HG03457 (cell line): Measurements from ENCODE around the gene TOMM5.

ENCODE experiments used
- ATAC-seq: cut with Tn5 transposase; IDR thresholded peaks from one replicate; pipeline ENCODE4 v1.9.1; 2021; ENCODE audit warnings: moderate number of reproducible peaks; ENCODE audit not compliant: unreplicated experiment

TOMM5 gene

DNA sequence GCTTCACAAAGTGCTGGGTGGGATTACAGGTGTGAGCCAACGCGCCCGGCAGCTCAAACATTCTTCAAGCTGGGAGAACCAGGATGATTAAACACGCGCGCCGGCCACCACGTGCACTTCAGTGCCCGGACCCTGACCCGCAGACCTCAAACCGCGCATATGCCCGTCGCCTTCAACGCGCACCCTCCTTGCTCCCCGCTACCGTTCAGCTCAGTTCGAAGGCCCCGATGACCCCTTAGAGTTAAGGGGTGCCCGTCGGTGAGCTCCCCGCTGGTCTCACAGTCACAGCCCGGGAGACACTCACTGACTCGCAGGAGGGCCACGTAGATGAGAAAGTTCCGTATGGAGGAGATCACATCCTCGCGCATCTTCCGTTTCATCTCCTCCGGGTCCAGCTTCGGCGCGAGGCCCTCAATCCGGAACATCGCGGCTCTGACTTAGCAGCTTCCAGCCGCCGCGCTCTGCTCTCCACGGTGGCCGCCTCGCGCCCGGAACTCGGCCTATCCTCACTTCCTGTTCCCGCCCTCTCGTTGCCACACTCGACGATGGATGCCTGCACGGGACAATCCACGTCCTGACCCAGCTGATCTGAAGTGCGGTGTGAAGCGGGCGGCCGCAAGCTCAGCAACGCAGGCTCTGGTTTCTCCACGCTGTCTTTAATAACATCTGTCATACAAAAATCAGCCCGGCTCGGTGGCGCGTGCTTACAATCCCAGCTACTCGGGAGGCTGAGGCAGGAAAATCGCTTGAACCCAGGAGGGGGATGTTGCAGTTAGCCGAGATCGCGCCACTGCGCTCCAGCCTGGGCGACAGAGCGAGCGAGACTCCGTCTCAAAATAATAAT is at the start of gene TOMM5:
TOMM5 (minus strand) TSS at position 490 of the 844 bp plus-strand sequence; CDS start at position 425, 65 bp downstream.
- ATAC-seq = peak; percentile 74

DNA sequence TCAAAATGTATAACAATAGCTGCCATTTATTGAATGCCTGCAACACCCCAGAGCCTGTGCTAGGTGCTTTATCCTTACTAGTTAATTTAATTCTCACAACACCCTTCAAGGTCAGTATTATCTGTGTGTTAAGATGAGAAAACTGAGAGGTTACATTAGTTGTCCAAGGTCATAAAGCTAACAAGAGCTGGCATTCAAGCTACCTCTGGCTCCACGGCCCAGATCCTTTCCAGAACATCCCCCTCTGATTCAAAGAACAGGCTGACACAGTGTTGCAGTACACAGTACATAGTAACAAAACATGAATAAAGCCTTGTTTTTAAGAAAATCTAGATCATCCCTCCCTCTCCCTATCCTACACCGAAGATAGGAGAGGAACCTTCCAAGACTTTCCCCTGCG is 48.9 kb upstream of the TOMM5 start:
- no peak for ATAC-seq

DNA sequence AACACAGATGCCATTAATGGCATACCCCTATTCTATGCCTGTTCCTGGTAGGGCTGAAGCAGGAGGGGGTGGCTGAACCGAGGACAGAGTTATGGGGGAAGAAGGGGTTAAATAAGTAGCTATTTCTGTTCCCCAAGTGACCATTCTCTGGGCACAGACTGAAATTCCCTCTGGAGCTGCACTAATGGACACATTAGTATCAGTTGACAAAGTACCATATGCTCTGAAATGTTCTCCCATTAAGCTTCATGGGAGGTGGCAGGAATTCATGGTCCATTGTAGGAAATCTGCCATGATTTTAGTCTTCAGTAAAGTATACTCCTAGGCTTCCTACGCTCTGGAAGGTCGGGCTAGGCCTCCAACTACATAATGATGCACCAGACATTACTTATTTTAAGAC is 47.8 kb upstream of the TOMM5 start:
- no peak for ATAC-seq

- ATAC-seq = no peak
Measured at GRCh38 chr9:37639841-37640240, 47.4 kb upstream of the TOMM5 start.

DNA sequence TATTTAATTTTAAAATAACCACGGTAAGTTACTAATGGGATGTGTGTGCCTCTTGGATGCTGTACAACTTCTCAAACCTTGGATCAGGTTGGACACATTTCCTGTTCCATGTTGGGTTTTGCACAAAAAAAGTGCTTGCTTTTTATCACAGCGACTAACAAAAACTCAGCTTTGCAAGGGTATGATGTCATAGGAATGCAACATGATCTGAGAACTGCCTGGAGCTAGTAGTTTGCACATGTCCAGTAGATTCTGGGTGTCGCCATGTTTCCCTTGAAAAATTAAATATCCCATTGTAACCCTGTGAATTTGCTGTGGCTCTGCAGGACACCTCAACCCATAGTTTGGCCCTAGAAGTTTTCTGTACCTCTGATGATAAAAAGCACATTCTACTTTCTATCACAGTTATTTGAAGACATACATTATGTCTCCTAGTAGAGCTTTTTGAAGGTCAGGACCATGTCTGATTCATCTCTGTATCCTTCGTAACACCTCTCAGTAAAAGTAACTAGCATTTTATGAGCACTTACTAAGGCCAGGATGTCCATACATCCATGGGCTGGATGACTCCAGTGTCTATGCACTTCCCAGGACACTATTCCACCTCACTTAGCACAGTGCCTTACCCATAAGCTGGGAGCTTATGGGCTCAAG is 46.8 kb upstream of the TOMM5 start:
- no peak for ATAC-seq

DNA sequence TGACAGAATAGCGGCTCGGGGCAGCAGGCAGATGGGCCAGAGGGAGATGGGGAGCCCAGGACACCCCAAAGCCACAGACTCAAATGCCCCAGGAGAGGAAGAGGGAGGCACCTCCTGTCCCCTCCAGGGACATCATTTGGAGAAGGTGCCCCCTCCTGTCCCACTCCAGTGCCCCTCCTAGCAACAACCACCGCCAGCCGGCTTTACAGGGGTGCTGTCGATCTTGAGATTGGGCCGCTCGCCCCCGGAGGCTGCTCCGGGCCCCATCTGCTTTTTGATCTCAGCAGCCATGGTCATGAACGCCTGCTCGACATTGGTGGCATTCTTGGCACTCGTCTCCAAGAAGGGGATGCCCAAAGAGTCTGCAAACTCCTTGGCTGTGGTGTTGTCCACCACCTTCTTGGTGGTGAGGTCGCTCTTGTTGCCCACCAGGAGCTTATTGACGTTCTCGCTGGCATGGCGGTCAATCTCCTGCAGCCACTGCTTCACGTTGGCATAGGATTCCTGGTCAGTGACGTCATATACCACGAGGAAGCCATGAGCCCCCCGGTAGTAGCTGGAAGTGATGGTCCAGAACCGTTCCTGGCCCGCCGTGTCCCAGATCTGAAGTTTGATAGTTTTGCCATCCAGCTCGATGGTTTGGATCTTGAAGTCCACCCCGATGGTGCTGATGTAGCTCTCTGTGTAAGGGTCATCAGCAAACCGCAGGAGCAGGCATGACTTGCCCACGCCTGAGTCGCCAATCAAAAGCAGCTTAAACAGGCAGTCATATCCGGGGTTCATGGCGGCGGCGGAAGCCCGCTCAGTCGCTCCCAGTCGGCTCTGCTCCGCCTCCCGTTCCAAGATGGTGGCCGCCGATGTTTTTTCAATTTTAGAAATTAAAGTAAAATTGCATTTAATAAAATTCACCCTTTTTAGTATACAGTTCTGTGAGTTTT is 44.4 kb upstream of the TOMM5 start:
- ATAC-seq = no peak

GRCh38 chr9:37635808-37636207 is 43.4 kb upstream of the TOMM5 start:
- ATAC-seq = no peak

GRCh38 chr9:37632479-37632878 is 40.1 kb upstream of the TOMM5 start:
- no peak for ATAC-seq

DNA sequence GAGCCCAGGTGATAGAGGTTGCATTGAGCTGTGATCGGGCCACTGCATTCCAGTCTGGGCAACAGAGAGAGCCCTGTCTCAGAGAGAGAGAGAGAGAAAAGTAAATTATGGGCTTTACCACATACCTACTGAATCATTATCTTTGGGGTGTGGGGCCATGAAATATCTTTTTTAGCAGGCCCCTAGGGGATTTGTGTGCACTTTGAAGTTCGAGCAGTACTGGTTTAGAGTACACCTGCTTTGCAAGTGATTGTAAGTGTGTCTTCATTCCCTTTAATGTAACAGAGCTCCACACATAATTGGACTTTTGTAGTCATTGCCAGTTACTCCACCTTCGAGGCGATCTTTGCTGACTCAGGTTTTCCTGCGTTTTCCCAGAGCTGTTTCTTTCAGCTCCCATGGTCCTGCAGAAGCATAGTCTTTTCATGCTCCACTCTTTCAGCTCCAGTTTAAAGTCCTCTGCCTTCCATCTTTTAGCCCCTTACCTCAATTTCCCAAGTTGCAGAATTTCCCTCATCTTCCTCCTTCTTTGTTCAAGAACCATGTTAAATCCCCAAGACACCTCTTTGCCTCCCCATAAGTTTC is 34.4 kb upstream of the TOMM5 start:
- ATAC-seq = no peak

DNA sequence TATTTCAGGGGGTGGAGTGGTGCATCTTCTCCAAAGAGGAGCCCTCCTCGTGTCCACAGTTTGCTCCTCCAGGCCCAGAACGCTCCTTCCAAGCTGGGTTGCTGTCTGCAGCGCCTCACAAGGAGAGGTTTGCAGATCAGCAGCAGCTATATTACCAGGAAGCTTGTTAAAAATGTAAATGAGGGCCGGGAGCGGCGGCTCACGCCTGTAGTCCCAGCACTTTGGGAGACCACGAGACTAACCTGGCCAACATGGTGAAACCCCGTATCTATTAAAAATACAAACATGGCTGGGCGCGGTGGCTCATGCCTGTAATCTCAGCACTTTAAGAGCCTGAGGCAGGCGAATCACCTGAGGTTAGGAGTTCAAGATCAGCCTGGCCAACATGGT is 33.4 kb upstream of the TOMM5 start:
- ATAC-seq = no peak

DNA sequence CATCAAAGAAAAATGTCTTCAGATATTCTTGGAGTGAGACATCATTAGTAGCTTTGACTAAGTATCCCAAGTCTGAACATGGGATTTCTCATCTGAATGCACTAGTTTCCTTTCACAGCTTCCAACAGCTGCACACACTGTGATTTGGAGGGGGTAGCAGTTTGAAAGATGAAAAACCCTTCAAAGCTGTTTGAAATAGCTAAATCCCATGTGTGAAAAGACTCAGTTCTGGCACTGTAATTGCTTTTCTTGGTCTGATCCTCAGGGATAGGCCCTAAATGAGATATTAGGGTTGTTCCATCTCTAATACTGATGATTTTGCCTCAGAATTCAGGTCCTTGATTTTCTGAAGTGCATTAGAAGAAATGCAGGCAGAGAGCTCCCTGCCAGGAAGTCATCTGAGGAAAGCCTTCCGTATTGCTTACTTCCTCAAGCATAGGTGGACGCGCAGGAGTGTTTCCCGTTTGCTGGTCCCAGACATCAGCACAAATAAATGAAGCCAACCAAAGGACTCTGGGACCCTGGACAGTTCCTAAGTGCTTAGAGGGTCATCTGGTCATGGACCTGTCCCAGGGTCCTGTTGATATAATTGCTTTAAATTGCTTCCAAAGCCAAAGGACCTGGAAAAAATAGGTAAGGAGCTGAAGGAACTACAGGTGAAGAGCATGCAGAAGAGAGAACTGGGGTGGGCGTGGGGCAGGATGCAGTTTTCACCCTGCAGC is 32.8 kb upstream of the TOMM5 start:
- ATAC-seq = no peak

DNA sequence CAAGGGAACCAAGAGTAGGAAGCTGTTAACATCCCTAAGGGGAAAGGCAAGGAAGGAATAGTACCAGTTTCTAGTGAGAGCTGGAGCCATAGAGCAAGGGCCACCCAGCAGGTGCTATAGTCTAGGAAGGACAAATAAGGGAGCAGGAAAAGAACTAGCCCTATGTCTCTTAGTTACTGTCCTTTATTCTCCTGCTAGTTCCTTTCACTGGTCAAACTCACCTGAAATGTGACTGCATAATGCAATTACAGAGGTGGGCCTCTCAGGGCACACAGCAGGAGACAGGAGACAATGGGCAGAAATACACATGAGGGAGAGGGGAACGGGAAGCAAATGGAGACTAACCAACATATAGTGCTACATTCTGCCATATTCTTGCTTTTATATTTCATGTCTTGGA is 31.7 kb upstream of the TOMM5 start:
- no peak for ATAC-seq

DNA sequence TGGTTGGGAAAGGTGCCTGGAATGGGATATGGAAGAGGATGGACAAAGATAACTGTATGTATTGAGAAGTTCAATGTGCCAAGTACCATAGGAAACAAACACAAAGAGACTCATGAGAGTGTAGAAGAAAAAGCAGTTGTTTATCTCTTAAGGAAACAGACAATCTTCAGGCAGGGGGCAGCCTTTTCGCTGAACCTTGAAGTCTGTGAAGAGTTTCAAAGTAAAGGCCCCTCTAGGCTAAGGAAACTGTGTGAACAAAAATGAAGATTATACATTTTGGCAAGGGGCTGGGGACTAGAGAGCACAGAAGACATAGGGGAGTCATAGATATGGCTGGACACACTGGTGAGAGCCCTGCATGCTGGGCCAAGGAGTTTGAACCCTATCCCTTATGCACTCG is 30.9 kb upstream of the TOMM5 start:
- no peak for ATAC-seq

- ATAC-seq = no peak
Measured at GRCh38 chr9:37622462-37622861, 30.1 kb upstream of the TOMM5 start.

- no peak for ATAC-seq
Measured at GRCh38 chr9:37621273-37622121, 29.1 kb upstream of the TOMM5 start.

GRCh38 chr9:37620396-37620795 is 28.0 kb upstream of the TOMM5 start:
- ATAC-seq = no peak

- no peak for ATAC-seq
Measured at GRCh38 chr9:37619806-37620205, 27.4 kb upstream of the TOMM5 start.

- ATAC-seq = no peak
Measured at GRCh38 chr9:37618817-37619216, 26.4 kb upstream of the TOMM5 start.

DNA sequence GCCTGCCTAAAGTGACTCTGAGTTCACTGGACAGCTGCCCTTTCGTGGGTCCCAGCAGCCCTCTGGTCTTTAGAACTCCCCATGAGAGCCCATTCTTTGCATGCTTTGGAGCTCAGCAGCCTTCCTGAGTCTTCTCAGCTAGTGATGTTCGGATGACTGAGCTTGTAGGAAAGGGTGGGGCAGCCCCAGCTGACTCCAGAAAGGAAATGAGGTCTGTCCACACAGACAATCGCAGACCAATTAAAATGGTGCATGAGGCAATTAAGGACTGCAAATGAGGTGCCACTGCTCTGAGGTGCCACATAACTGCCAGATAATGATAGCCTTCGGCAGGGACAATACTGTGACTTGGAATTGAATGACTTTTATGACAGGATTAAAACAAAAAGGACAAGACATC is 25.4 kb upstream of the TOMM5 start:
- ATAC-seq = no peak
